Right hindlimb (tissue), 1 donor: ENCODE measurements around the gene NLRP12.
"Not testable (repeated sequence)": the region's sequence is repeated elsewhere in the genome, so short reads cannot be mapped to it uniquely, and the experiment has no call there.

ENCODE experiments used
- DNase-seq: peaks from one replicate; pipeline ENCODE4 v3.0.0-alpha.2; 2018

NLRP12 gene, protein sequence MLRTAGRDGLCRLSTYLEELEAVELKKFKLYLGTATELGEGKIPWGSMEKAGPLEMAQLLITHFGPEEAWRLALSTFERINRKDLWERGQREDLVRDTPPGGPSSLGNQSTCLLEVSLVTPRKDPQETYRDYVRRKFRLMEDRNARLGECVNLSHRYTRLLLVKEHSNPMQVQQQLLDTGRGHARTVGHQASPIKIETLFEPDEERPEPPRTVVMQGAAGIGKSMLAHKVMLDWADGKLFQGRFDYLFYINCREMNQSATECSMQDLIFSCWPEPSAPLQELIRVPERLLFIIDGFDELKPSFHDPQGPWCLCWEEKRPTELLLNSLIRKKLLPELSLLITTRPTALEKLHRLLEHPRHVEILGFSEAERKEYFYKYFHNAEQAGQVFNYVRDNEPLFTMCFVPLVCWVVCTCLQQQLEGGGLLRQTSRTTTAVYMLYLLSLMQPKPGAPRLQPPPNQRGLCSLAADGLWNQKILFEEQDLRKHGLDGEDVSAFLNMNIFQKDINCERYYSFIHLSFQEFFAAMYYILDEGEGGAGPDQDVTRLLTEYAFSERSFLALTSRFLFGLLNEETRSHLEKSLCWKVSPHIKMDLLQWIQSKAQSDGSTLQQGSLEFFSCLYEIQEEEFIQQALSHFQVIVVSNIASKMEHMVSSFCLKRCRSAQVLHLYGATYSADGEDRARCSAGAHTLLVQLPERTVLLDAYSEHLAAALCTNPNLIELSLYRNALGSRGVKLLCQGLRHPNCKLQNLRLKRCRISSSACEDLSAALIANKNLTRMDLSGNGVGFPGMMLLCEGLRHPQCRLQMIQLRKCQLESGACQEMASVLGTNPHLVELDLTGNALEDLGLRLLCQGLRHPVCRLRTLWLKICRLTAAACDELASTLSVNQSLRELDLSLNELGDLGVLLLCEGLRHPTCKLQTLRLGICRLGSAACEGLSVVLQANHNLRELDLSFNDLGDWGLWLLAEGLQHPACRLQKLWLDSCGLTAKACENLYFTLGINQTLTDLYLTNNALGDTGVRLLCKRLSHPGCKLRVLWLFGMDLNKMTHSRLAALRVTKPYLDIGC

DNA sequence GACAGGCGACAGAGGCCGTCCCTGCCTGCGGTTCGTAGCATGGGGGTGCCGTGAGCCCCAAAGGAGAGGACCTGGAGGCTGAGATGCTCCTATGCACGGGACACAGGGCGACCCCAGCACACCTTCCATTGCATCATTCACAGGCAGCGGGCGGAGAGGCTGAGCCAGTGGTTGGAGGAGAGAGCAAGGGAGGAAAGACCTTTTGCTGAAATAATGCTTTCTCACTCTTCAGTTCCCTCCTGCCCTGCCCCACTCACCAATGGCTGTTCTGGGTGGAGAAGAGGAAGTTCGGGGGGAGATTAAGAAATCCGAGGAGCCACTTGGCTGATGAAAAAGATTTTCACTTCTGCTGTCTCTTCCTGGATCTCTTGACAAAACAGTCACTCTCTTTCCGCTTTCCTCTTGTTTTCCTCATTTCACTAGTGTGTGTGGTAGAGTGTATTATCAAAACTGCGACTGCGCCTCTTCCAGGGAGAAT lies at the start of gene NLRP12:
NLRP12 (minus strand) TSS at position 181 of the 478 bp plus-strand sequence; CDS start at position 41, 140 bp downstream.
- DNase-seq, result no peak

DNA sequence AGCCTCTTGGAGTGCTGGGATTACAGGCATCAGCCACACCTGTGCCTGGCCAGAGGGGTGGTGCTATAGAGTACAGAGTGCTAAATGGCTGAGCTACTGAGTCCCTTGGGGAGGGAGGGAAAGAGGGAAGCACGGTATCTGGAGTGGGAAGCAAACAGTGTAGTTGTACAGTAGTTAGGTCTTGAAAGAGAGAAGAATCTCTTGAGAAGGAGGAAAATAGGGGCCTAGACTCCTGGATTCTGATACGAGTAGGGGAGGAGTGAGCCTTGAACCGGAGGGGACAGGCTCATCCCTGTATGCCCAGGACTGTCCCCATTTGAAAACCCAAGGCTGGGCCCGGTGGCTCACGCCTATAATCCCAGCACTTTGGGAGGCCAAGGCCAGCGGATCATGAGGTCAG lies 48.6 kb upstream of the NLRP12 start:
- no peak for DNase-seq

DNA sequence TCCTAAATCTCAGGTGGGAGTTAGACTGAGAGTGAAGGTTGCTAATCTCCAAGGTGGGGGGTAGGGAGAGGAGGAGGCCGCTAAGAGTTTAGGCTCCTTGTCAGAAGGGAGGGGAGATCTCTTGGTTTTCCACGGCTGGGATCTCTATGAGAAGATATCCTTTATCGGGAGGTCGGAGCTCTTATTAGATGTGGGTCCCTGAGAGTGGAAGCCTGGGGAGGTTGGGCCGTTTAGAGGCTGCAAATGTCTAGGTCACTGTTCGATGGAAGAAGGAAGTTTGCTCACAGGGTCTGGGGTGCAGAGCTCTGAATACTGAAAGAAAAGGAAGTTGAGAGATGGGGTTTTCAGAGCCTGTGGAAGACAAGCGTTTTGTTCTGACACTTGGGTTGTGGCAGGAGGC lies 47.3 kb upstream of the NLRP12 start:
- DNase-seq, result no peak

DNA sequence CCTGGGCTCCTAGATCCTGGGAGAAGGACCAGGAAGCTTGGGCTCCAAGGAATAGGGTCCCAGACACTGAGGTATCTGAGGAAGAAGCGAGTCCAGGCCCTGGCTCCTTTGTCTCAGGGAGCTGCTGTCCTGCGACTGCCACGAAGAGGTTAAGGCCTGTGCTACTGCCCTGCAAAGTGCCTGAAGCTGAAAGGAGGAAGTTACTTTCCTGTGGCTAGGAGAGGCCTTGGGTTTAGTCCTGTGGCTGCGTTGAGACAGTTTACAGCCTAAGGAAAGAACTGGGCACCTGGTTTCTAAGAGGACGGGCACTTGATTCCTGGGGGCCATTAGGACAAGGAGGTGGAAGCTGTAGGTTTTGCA lies 46.4 kb upstream of the NLRP12 start:
- DNase-seq, result peak; percentile 27

DNA sequence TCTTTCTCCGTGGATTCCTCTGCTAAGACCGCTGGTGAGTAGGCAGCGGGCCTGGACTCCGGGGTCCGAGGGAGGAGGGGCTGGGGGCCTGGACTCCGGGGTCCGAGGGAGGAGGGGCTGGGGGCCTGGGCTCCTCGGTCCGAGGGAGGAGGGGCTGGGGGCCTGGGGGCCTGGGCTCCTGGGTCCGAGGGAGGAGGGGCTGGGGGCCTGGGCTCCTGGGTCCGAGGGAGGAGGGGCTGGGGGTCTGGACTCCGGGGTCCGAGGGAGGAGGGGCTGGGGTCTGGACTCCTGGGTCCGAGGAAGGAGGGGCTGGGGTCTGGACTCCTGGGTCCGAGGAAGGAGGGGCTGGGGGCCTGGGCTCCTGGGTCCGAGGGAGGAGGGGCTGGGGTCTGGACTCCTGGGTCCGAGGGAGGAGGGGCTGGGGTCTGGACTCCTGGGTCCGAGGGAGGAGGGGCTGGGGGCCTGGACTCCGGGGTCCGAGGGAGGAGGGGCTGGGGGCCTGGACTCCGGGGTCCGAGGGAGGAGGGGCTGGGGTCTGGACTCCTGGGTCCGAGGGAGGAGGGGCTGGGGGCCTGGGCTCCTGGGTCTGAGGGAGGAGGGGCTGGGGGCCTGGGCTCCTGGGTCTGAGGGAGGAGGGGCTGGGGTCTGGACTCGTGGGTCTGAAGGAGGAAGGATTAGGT lies 45.8 kb upstream of the NLRP12 start:
- not testable (repeated sequence) for DNase-seq

DNA sequence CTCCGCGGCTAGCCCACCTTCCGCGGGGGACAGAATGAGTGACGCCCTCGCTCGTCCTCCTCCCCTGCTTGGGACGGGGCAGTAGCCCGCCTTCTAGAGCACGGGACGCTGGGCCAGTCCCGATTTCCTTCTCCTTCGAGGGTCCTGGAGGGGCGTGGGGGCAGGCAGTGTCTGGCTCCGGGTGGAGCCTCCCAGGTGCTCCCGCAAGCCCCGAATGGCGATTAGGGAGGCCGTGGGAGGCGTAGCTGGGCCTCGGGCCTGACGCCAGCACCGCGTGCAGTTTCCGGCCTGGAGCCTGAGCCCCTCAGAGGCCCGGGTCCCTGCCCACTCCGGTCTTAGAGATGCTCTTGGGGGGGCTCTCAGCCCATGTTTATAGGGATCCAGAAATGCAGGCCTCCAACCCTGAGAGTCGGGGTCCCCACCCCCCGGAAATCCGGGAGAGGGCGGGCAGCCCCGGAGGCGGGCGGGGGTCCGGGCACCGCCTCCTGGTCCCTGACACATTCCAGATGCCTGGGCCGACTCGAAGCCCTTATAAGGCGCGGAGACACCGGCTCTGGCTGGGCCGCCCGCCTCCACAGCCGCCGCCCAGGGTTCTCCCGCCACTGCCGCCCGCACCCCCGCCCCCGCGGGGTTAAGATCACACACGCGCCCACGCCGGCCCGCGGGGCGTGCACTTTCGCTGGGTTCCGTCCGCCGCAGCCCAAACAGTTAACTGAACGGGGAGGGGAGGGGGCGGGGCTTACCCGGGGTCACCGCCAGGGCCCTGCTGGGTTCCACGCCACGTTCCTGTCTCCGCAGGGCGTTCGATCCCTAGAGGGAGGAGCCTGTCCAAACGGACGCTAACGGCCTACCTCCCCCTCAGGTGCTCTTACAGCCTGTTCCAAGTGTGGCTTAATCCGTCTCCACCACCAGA lies 45.0 kb upstream of the NLRP12 start:
- DNase-seq, result peak; percentile 93

DNA sequence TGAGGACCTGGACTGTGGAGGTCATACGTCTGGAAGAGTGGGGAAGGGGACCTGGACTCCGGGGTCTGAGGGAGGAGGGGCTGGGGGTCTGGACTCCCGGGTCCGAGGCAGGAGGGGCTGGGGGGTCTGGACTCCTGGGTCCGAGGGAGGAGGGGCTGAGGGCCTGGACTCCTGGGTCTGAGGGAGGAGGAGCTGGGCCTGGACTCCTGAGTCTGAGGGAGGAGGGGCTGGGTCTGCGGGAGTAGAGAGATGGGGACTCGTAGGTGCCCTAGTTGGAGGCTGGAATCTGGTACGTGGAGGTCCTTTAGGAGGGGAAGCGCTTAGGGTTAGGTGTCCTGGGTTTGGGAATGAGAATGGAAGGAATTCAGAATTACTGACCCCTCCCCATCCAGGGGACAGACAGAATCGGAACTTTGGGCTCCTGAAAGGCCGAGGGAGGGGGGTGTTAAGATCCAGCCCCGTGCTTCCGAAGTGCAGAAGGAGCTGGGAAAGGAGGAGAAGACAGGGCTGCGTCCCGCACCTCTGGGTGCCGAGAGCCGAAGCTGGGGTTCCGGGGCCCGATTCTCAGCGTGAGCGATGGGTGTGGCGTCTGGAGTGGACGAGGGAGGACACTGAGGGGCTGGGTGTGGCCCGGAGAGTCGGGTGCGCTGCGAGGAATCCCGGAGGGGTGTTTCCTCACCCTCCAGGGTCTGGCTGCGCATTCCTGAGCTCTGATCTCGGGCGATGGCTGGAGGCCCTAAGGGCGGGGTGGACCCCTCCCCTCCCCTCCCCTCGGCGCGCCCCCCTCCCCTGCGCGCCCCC lies 44.2 kb upstream of the NLRP12 start:
- DNase-seq, result peak; percentile 75

DNA sequence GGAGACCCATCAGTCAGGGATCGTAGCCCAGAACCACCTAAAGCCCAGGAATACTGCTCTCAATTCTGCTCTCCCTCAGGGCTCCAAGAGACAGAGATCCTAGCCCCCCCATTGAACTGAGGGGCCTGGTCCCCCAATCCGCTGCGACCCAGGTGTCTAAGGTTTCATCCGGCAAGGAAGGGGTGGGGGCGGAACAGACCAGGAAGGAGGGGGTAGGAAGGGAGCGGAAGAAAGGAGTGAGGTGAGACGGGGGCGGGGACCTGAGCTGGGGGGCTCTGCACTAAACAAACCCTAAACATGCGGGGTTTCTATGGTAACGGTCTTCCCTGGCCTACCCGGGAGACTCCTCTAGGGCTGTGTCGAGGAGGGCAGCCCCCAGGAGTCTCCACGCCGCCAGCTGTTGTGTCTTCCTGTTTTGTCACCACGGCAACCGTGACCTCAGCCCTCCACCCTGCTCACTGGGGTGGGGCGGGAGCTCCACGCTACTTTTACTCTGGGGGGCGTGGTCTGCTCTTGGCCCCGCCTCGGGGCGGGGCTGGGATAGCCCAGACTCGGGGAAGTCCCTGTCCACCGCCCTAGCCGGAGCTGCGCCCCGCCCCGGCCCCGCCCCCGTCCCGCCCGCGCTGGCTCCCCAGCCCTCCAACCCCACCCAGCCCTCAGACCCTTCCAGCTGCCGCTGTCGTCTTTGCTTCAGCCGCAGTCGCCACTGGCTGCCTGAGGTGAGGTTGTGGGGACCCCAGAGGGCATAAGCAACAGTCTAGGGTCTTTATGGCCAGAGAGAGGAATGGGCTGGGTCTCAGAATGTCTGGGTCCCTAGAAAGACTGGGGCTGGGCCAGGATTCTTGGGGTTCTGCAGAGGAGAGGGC lies 43.3 kb upstream of the NLRP12 start, which contains the start of gene MYADM:
MYADM (plus strand) TSS at position 659 of the 866 bp plus-strand sequence. CDS start 5,647 bp downstream, outside the sequence.
- peak; percentile 100 for DNase-seq

DNA sequence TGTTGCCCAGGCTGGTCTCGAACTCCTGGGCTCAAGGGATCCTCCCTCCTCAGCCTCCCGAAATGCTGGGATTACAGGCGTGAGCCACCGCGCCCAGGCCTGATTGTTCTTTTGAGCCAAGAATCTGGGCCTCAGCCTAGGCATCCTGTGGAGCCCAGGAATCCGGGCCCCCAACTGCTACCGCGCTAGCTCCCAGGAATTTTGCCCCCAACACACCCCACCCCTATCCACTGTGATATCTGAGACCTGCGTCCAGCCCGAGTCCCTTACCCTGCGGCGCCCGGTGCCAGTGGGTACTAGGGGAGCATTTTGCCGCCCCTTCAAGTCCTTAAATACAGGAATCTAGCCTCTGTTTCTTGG lies 42.7 kb upstream of the NLRP12 start:
- DNase-seq, result no peak

DNA sequence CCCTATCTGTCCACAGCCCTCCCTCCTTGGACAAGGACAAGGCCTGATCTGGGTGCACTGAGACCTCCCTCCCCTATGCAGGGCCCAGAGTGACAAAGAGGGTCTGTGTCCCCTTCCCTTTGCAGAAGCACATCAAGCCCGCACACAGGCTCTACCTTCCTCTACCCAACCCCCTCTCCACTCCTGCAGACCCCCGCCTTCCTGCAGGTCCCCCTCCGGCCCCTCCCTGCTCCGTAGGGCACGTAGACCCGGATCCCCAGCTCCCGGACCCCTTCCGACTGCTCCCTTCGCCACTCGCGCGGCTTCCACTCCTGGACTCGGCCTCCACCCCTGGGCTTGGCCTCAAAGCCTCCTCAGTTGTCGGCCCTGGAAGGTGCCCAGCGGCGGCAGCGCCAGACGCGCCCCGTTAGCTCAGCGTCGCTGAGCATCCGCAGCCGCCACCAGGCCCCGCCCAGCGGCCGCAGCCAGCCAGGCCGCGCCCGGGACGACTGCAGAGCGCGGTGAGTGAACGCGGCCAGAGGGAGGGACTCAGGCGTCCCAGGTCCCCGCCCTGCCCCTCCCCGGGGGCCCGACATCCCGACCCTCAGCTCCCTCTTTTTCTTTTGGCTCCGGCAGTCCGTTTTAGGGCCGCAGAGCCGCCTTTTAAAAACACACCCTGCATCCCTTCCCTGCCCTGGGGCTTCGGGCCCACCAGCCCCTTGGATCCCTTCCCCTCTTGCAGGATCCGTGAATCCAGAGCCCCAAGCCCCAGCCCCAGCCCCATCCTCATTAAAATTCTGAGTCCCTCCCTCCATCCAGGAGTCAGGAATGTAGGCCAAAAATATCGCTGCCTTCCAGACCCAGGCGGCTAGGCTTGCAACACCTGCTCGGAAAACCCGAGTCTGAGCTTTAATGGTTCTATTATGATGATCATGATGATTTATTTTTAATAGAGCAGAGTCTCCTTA lies 42.1 kb upstream of the NLRP12 start:
- DNase-seq, result peak; percentile 93

DNA sequence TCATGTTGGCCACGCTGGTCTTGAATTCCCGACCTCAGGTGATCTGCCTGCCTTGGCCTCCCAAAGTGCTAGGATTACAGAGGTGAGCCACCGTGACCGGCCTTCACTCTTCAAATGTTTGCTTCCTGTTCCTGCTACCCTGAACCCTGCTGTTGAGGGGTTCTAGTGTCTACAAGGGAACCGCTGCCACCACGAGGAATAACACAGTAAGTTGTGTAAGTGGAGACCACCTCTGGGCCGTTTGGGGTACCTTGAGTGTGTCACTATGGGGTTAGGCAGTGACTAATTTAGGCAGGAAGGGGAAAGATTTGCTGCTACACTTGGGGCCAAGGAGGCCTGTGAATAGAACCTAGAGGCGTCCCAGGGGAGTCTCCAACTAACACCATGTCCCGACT lies 41.4 kb upstream of the NLRP12 start:
- no peak for DNase-seq

DNA sequence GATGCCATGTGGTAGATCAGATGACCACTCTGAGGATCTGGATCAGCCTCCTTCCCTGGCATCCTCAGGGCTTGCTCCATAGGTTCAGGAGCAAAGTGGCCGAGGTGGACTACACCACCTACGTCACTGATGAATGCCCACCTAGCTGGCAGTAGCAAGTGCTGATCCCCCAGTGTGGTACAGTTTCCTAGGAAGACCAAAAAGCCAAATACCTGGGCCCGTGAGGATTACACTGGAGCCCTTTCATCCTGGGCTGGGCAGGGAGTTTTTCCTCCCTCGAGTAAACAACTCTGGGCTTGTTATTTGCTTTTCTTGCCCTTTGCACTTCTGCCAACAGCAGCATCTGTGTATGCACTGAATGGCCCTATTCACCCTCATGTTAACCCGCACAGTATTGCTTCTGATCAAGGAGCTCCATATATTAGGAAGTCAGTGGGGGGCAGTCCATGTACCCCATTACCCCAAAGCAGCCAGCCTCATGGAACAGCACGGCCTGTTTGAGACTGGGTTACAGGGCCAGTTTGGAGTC lies 40.3 kb upstream of the NLRP12 start:
- DNase-seq, result peak; percentile 45

DNA sequence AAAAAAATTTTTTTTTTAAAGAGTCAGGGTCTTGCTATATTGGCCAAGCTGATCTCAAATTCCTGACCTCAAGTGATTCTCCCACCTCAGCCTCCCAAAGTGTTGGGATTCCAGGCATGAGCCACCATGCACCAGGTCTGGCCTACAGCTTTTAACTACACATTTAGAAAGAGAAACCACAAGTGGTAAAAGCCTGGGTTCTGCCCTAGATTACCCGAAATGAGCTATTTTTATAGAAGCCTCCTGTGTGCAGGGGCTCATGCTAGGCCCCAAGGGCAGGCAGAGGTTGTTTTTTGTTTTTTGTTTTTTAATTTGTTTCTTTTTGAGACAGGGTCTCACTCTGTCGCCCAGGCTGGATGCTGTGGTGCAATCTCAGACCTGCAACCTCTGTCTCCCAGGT lies 29.6 kb upstream of the NLRP12 start:
- no peak for DNase-seq

DNA sequence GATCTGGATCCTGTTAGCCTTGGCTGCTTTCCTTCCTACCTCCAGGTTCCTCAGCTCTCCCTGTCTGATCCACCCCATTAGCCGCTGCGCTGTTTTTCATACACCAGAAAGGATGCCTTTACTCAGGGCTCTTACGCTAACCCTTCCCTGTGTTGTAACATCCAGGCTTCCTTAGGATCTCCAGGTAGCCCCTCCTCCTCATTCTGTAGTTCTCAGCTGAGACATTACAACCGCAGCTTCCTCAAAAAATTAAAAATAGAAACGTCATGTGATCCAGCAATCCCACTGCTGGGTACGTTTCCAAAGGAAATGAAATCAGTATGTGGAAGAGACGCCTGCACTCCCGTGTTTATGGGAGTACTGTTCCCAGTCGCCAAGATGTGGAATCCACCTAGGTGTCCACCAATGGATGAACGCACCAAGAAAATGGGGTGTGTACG lies 25.1 kb upstream of the NLRP12 start:
- DNase-seq, result peak; percentile 43

DNA sequence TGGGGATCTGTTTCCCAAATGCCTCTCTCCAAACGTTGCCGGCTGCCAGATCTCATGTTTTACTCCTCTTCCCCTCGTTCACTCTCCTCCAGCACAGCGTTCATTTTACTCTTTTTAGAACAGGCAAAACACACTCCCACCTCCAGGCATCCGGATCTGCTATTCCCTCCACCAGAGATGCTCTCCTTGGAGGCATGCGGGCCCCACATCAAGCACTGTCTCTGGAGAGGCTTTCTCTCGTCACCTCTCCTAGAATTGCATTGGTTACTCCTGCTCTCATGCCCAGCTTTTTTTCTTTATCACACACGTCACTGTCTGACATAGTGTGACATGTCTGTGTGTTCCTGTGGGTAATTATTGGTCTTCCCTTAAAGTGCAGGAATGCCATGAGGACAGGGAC lies 23.4 kb upstream of the NLRP12 start:
- DNase-seq, result no peak

DNA sequence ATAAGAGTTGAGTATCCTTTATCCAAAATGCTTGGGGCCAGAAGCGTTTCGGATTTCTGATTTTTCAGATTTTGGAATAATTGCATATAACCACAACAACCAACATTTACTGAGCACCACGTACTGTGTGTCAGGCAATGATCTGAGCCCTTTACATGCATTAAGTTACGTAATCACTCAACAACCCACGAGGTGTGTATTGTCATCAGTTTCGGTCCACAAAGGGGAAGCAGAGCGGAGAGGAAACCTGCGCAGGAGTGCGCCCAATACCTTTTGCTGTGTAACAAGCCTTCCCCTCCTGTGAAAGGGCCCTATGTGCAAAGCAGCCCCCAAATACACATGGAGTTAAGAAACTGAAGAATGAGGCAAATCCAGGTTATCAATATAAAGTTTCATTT lies 20.7 kb upstream of the NLRP12 start:
- no peak for DNase-seq

DNA sequence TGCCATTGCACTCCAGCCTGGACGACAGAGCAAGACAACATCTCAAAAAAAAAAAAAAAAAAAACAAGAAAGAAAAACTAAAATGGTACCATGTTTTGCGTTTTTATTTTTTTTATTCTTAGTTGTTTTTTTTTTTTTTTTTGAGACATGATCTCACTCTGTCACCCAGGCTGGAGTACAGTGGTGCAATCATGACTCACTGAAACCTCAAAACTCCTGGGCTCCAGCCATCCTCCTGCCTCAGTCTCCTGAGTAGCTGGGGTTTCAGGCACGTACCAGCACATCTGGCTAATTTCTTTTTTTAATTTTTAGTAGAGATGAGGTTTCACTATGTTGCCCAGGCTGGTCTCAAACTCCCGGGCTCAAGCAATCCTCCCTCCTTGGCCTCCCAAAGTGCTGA lies 16.8 kb upstream of the NLRP12 start:
- not testable (repeated sequence) for DNase-seq

DNA sequence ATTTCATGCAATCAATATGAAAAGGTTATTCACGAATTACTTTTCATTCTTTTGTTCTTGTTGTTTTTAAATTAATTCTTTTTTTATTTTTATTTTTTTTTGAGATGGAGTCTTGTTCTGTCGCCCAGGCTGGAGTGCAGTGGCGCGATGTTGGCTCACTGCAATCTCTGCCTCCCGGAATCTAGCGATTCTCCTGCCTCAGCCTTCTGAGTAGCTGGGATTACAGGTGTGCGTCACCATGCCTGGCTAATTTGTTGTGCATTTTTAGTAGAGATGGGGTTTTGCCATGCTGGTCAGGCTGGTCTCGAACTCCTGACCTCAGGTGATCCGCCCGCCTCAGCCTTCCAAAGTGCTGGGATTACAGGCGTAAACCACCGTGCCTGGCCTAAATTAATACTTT lies 16.1 kb upstream of the NLRP12 start:
- DNase-seq, result not testable (repeated sequence)
